Endothelial cell of umbilical vein (primary cell): ENCODE measurements around the gene CCDC60. TPM values are rescaled to one million over a fixed set of nuclear protein-coding genes. Genes with fewer than 3 reads are reported as not detected.

Source experiments
- BruUV-seq: library from RNA; stranded (reverse); fragments of 400-500 nt; replicated peaks from 2 replicates; lab custom pipeline; 2021; lab: Mats Ljungman, UMichigan
- CTCF ChIA-PET: fragments of 300-600, 350-600 bp; sonication (Branson Sonifier 250); formaldehyde crosslinking; loops from one replicate; lab custom pipeline; 2021; ENCODE audit warnings: antibody characterized with exemption, inconsistent platforms; lab: Charles Lee
- POLR2A ChIA-PET: fragments of 300-600, 350-600 bp; sonication (Branson Sonifier 250); formaldehyde crosslinking; loops from one replicate; lab custom pipeline; 2021; ENCODE audit warnings: antibody characterized with exemption, inconsistent platforms; lab: Charles Lee
- DNase-seq: peaks from one replicate; pipeline ENCODE4 v3.0.0-alpha.2; 2011; ENCODE audit warnings: low read depth, low spot score
- FAIRE-seq: peaks from 2 replicates; lab custom pipeline; 2011; peaks lifted over from hg19 to GRCh38; lab: Jason Lieb, UNC
- H2AFZ ChIP-seq: 2 replicates; pipeline ENCODE4 v1.6.0; 2012; ENCODE audit warnings: low read depth, low read length, control low read depth, inconsistent platforms
- H3K27ac ChIP-seq: 2 replicates; pipeline ENCODE4 v1.5.1; 2011; ENCODE audit warnings: low read depth, mild to moderate bottlenecking, control low read depth, low read length, moderate library complexity; ENCODE audit not compliant: insufficient read depth
- H3K27me3 ChIP-seq, 2 experiments: 2 replicates each; pipeline versions ENCODE4 v1.6.0 to v1.6.1; 2011; ENCODE audit warnings: low read length in 2 of 2, mixed read lengths in 1 of 2; ENCODE audit not compliant: control insufficient read depth in 2 of 2, insufficient read depth in 2 of 2
- H3K36me3 ChIP-seq, 2 experiments: 2 replicates in 1 of 2; 3 replicates in 1 of 2; pipeline ENCODE4 v1.5.1; 2011; ENCODE audit warnings: low read length in 2 of 2, mild to moderate bottlenecking in 1 of 2, moderate library complexity in 1 of 2; ENCODE audit not compliant: control insufficient read depth in 2 of 2, insufficient read depth in 2 of 2; ENCODE audit errors: extremely low read depth in 1 of 2
- H3K4me1 ChIP-seq: 3 replicates; pipeline ENCODE4 v1.5.1; 2011; ENCODE audit warnings: mild to moderate bottlenecking, low read length; ENCODE audit not compliant: control insufficient read depth, insufficient read depth; ENCODE audit errors: extremely low read depth
- H3K4me2 ChIP-seq: 2 replicates; pipeline ENCODE4 v1.6.1; 2011; ENCODE audit warnings: low read length, control low read depth, mixed read lengths; ENCODE audit not compliant: insufficient read depth
- H3K4me3 ChIP-seq, 3 experiments: fragments of 200-600 bp in 1 of 3; sonication (generic), shearing (Covaris generic) in 1 of 3; replicated peaks in 1 of 3; 2 replicates each; pipeline ENCODE4 v1.5.1; 2011 to 2016; ENCODE audit warnings: control low read depth in 3 of 3, low read length in 3 of 3, mild to moderate bottlenecking in 2 of 3, inconsistent platforms in 1 of 3, low read depth in 1 of 3, moderate library complexity in 1 of 3; ENCODE audit not compliant: insufficient read depth in 1 of 3
- H3K79me2 ChIP-seq: 2 replicates; pipeline ENCODE4 v1.6.0; 2012; ENCODE audit warnings: low read length, inconsistent platforms; ENCODE audit not compliant: control insufficient read depth, insufficient read depth
- H3K9ac ChIP-seq: replicated peaks from 2 replicates; pipeline ENCODE3; 2011; ENCODE audit warnings: low read length, control low read depth; ENCODE audit not compliant: insufficient read depth; ENCODE audit errors: extremely low read depth
- H3K9me1 ChIP-seq: replicated peaks from 3 replicates; pipeline ENCODE4 v1.6.0; 2011; ENCODE audit warnings: mild to moderate bottlenecking, low read length; ENCODE audit not compliant: control insufficient read depth, insufficient read depth; ENCODE audit errors: extremely low read depth
- H3K9me3 ChIP-seq: replicated peaks from 2 replicates; pipeline ENCODE4 v1.5.1; 2012; ENCODE audit warnings: low read length, inconsistent platforms; ENCODE audit not compliant: control insufficient read depth, insufficient read depth
- H4K20me1 ChIP-seq: replicated peaks from 2 replicates; pipeline ENCODE3; 2011; ENCODE audit warnings: mild to moderate bottlenecking, low read length; ENCODE audit not compliant: control insufficient read depth, insufficient read depth; ENCODE audit errors: extremely low read depth
- CTCF ChIP-seq, 2 donors: IDR thresholded peaks; 1 replicate in 1 of 2; 2 replicates in 1 of 2; pipeline ENCODE4 v1.5.1; 2011; ENCODE audit warnings: low read length in 2 of 2, mild to moderate bottlenecking in 2 of 2, moderate library complexity in 2 of 2, control low read depth in 1 of 2, inconsistent platforms in 1 of 2, low read depth in 1 of 2; ENCODE audit not compliant: insufficient read depth in 1 of 2; ENCODE audit errors: extremely low read depth in 1 of 2
- EZH2 ChIP-seq: IDR thresholded peaks from 2 replicates; pipeline ENCODE4 v1.6.1; 2012; ENCODE audit warnings: borderline replicate concordance, low read depth, mild to moderate bottlenecking, moderate library complexity, low read length, inconsistent platforms; ENCODE audit not compliant: severe bottlenecking
- FOS ChIP-seq: IDR thresholded peaks from 2 replicates; pipeline ENCODE4 v1.6.1; 2011; ENCODE audit warnings: mild to moderate bottlenecking, low read length, moderate library complexity, borderline replicate concordance; ENCODE audit not compliant: insufficient read depth
- GATA2 ChIP-seq: IDR thresholded peaks from 2 replicates; pipeline ENCODE4 v1.7.0; 2011; ENCODE audit warnings: low read depth, mild to moderate bottlenecking, moderate library complexity, mixed read lengths, low read length; ENCODE audit not compliant: insufficient read length, insufficient read depth
- JUN ChIP-seq: IDR thresholded peaks from 2 replicates; pipeline ENCODE4 v1.6.1; 2011; ENCODE audit warnings: borderline replicate concordance, low read depth; ENCODE audit not compliant: insufficient read length, insufficient read depth
- MAX ChIP-seq: IDR thresholded peaks from 2 replicates; pipeline ENCODE4 v1.6.1; 2011; ENCODE audit not compliant: insufficient read depth, insufficient read length
- MYC ChIP-seq: IDR thresholded peaks from one replicate; pipeline ENCODE4 v1.6.1; 2011; ENCODE audit warnings: mild to moderate bottlenecking, low read depth, low read length
- dilution Hi-C: fragments of 300-500 bp; cut with MboI; formaldehyde crosslinking; loops from one replicate; pipeline ENCODE4 v1.15.0; 2019; ENCODE audit warnings: low sequenced_read_pairs; ENCODE audit not compliant: extremely low pct_ligation_motif_present
- intact Hi-C: fragments of 100-400 bp; cut with micrococcal nuclease; formaldehyde crosslinking; loops from one replicate; pipeline ENCODE4 v1.10.0; 2022
- polyA plus RNA-seq, 4 experiments: library from polyadenylated mRNA; depleted of rRNA in 3 of 4; stranded (reverse) in 3 of 4; unstranded in 1 of 4; fragments of >200 nt; gene quantifications; 2 replicates each; pipeline versions ENCODE4 v1.2.1 to v1.2.3, GENCODE V29; 2011 to 2012; ENCODE audit warnings: missing spikeins in 1 of 4
- total RNA-seq: library from RNA; stranded (reverse); gene quantifications from 2 replicates; pipeline ENCODE4 v1.2.3, GENCODE V29; 2021

CCDC60 gene
- total and polyA plus RNA-seq, 2 donors (not counting 3 experiments of a cell fraction or from before 2014, with no cell fraction given), result not detected

- no peak for TF ChIP-seq MYC
- TF ChIP-seq EZH2, result no peak
- TF ChIP-seq MAX, result no peak
- TF ChIP-seq JUN, result no peak
- dilution Hi-C loops, result no loop called here
- no peaks in the 10 kb centered on the region for H4K20me1 ChIP-seq
- peaks cover 2% of the 10 kb centered on the region for H3K9me3 ChIP-seq
- no peak for DNase-seq
- H2AFZ ChIP-seq, result no peak overlapping the region
- H3K27me3 ChIP-seq, result no peaks in the 10 kb centered on the region
- no peaks in the 10 kb centered on the region for H3K79me2 ChIP-seq
- no peak overlapping the region for H3K4me2 ChIP-seq
- H3K4me1 ChIP-seq, result no peaks in the 10 kb centered on the region
- intact Hi-C loops, result no loop called here
- no peak overlapping the region for H3K27ac ChIP-seq
- ChIA-PET POLR2A (no interaction called here), CTCF (no interaction called here)
- H3K9ac ChIP-seq, result no peak overlapping the region
- no peaks in the 10 kb centered on the region for H3K9me1 ChIP-seq
- H3K36me3 ChIP-seq, result no peaks in the 10 kb centered on the region
- no peak for FAIRE-seq
- H3K4me3 ChIP-seq, result no peak overlapping the region
- no TSS peak for BruUV-seq
These were observed 63.0 kb downstream of the CCDC60 start for GRCh38 chr12:119397540-119397939.

- Histone ChIP-seq H3K4me2 (no peak overlapping the region), H3K36me3 (no peaks in the 10 kb centered on the region), H3K9me1 (no peaks in the 10 kb centered on the region), H3K4me3 (no peak overlapping the region), H2AFZ (no peak overlapping the region), H3K27me3 (no peaks in the 10 kb centered on the region), H3K9ac (no peak overlapping the region), H3K79me2 (no peaks in the 10 kb centered on the region), H4K20me1 (no peaks in the 10 kb centered on the region), H3K9me3 (peaks cover 2% of the 10 kb centered on the region), H3K4me1 (no peaks in the 10 kb centered on the region), H3K27ac (no peak overlapping the region)
- intact Hi-C loops (no loop called here), dilution Hi-C loops (no loop called here)
- no TSS peak for BruUV-seq
- FAIRE-seq (no peak), DNase-seq (no peak)
- TF ChIP-seq MAX (no peak), GATA2 (no peak), CTCF (IDR thresholded peaks at IDR 0.05; ENCODE audit: extremely low read depth in 1 of 2, insufficient read depth in 1 of 2, low read depth in 1 of 2, low read length in 2 of 2) (no peak), JUN (no peak), EZH2 (no peak), FOS (no peak)
- ChIA-PET POLR2A (no interaction called here), CTCF (no interaction called here)
These were observed 63.7 kb downstream of the CCDC60 start for GRCh38 chr12:119398190-119398589.
